ENCODE results near the gene NALF2. TPM values are rescaled to one million over a fixed set of nuclear protein-coding genes. Genes with fewer than 3 reads are reported as not detected.

Gene NALF2
- polyA plus RNA-seq, 2 of the 4 experiments (the other 2 are of a cell fraction), result 1.4 to 2.1 TPM

GRCh38 chrX:69457756-69458155 lies 46.4 kb upstream of the NALF2 start:
- no peak overlapping the region for H3K27ac ChIP-seq
- no peak overlapping the region for H3K4me3 ChIP-seq
- FAIRE-seq (no peak), ATAC-seq (no peak), DNase-seq (ENCODE audit: low read depth in 1 of 2, low spot score in 1 of 2) (no peak)
- H3K4me1 ChIP-seq, result no peaks in the 10 kb centered on the region
- POLR2A ChIA-PET, result no interaction called here
- no peak overlapping the region for H3K4me2 ChIP-seq
- WGBS (ENCODE audit: missing lambda C conversion rate), result 12% methylated on average over 6 of the region's 6 CpGs
- TF ChIP-seq HES2 (IDR thresholded peaks at IDR 0.05) (no peak), CBX8 (IDR thresholded peaks at IDR 0.05) (no peak), REST (IDR thresholded peaks at IDR 0.05) (no peak), CEBPB (IDR thresholded peaks at IDR 0.05) (no peak), EHF (CRISPR knock-in tag; IDR thresholded peaks at IDR 0.05) (no peak), RNF2 (IDR thresholded peaks at IDR 0.05; ENCODE audit: borderline replicate concordance, low read depth) (no peak), FOSB (CRISPR knock-in tag; IDR thresholded peaks at IDR 0.05) (no peak), HOXB13 (CRISPR knock-in tag; IDR thresholded peaks at IDR 0.05; ENCODE audit: low read depth) (no peak), MAZ (IDR thresholded peaks at IDR 0.05; ENCODE audit: borderline replicate concordance, low read depth, low read length) (no peak), TP53 (CRISPR knock-in tag; IDR thresholded peaks at IDR 0.05) (no peak), NR3C1 (IDR thresholded peaks at IDR 0.05) (no peak), JUN (IDR thresholded peaks at IDR 0.05) (no peak), SMC3 (IDR thresholded peaks at IDR 0.05) (no peak), CBX2 (IDR thresholded peaks at IDR 0.05; ENCODE audit: borderline replicate concordance, low read depth) (no peak), ESRRA (IDR thresholded peaks at IDR 0.05; ENCODE audit: borderline replicate concordance, low read length) (no peak), NPAS2 (CRISPR knock-in tag; IDR thresholded peaks at IDR 0.05; ENCODE audit: borderline replicate concordance) (no peak), MYC (IDR thresholded peaks at IDR 0.05; ENCODE audit: borderline replicate concordance, low read length) (no peak)
- H3K9me3 ChIP-seq, result no peaks in the 10 kb centered on the region
- CTCF ChIA-PET, result no interaction called here

GRCh38 chrX:69466546-69466945 lies 37.6 kb upstream of the NALF2 start:
- H3K4me2 ChIP-seq, result no peak overlapping the region
- no peaks in the 10 kb centered on the region for H3K9me3 ChIP-seq
- FAIRE-seq (no peak), ATAC-seq (no peak), DNase-seq (ENCODE audit: low read depth in 1 of 2, low spot score in 1 of 2) (no peak)
- no peak overlapping the region for H3K4me3 ChIP-seq
- H3K4me1 ChIP-seq, result no peaks in the 10 kb centered on the region
- no peak for TF ChIP-seq FOSB (CRISPR knock-in tag; IDR thresholded peaks at IDR 0.05)
- no peak for TF ChIP-seq SMC3 (IDR thresholded peaks at IDR 0.05)
- TF ChIP-seq FOSL2 (IDR thresholded peaks at IDR 0.05), result no peak
- TF ChIP-seq FOSL2 (CRISPR knock-in tag; IDR thresholded peaks at IDR 0.05), result no peak
- TF ChIP-seq TFCP2L1 (CRISPR knock-in tag; IDR thresholded peaks at IDR 0.05), result no peak
- TF ChIP-seq PHF8 (IDR thresholded peaks at IDR 0.05; ENCODE audit: borderline replicate concordance, low read depth), result no peak
- TF ChIP-seq MAZ (IDR thresholded peaks at IDR 0.05; ENCODE audit: borderline replicate concordance, low read depth, low read length), result no peak
- TF ChIP-seq RARB (CRISPR knock-in tag; IDR thresholded peaks at IDR 0.05), result no peak
- no peak for TF ChIP-seq PBX3 (IDR thresholded peaks at IDR 0.05)
- no peak for TF ChIP-seq MYC (IDR thresholded peaks at IDR 0.05; ENCODE audit: borderline replicate concordance, low read length)
- TF ChIP-seq HES2 (IDR thresholded peaks at IDR 0.05), result no peak
- TF ChIP-seq EHMT2 (IDR thresholded peaks at IDR 0.05; ENCODE audit: low read depth), result no peak
- 0% methylated on average over 1 of the region's 1 CpG for WGBS (ENCODE audit: missing lambda C conversion rate)
- H3K27ac ChIP-seq, result no peak overlapping the region
- ChIA-PET CTCF (interaction anchor here (1.1 to 1.3 kb wide), 3 partner anchors 15 to 42 kb away, joined by 3 to 4 read pairs (median 3); no protein-coding TSS in a partner anchor), POLR2A (no interaction called here)

All from A549 (cell line).